Liver (tissue), 4 donors: ENCODE data around the gene CHIT1. TPM values are rescaled to one million over a fixed set of nuclear protein-coding genes. Genes with fewer than 3 reads are reported as not detected.

Experiments
- polyA plus RNA-seq, 2 donors: library from polyadenylated mRNA; stranded (reverse) in 1 of 2; unstranded in 1 of 2; fragments of 200-250 nt in 1 of 2; fragments of >200 nt in 1 of 2; fragmentation: Nextera tagmentation in 1 of 2; extraction: Ambion mirVana in 1 of 2; gene quantifications; one replicate each; pipeline versions ENCODE4 v1.2.1 to v1.2.3, GENCODE V29; 2013 to 2015
- total RNA-seq, 2 donors: library from RNA; depleted of rRNA; stranded (reverse); fragments of >200 nt; gene quantifications; one replicate each; pipeline ENCODE4 v1.2.3, GENCODE V29; 2014
- donor health status: healthy.
- donor health status: healthy.
- donor health status: healthy.

Gene CHIT1
- total and polyA plus RNA-seq, 4 donors, result under 0.01 to 0.07 TPM; not detected in 2

Other genes starting within 250 kb of the CHIT1 start
- 10 to 100 TPM; 46.6 to 48.9 TPM for gene TMEM183A, start 222.3 kb downstream of the CHIT1 start, total RNA-seq
- 10 to 100 TPM; 21.0 to 24.3 TPM for gene TMEM183A, start 222.3 kb downstream of the CHIT1 start, polyA plus RNA-seq
- gene PPFIA4, start 203.2 kb downstream of the CHIT1 start, total RNA-seq, result under 1 TPM; 0.08 to 0.33 TPM
- under 1 TPM; 0.07 to 0.22 TPM for gene PPFIA4, start 203.2 kb downstream of the CHIT1 start, polyA plus RNA-seq
- gene MYOG, start 143.7 kb downstream of the CHIT1 start, total RNA-seq, result not detected
- not detected for gene MYOG, start 143.7 kb downstream of the CHIT1 start, polyA plus RNA-seq
- 1 to 10 TPM in 1 of 2 donors, under 1 TPM in 1; 0.33 to 1.1 TPM for gene ADORA1, start 101.9 kb downstream of the CHIT1 start, total RNA-seq
- gene ADORA1, start 101.9 kb downstream of the CHIT1 start, polyA plus RNA-seq, result under 1 TPM; 0.37 to 0.38 TPM
- gene MYBPH, start 53.8 kb downstream of the CHIT1 start, total RNA-seq, result under 1 TPM in 1 of 2 donors, not detected in 1; 0.09 TPM
- not detected for gene MYBPH, start 53.8 kb downstream of the CHIT1 start, polyA plus RNA-seq
- 10 to 100 TPM in 1 of 2 donors, 1 to 10 TPM in 1; 5.0 to 26.7 TPM for gene CHI3L1, start 43.0 kb downstream of the CHIT1 start, total RNA-seq
- gene CHI3L1, start 43.0 kb downstream of the CHIT1 start, polyA plus RNA-seq, result 10 to 100 TPM in 1 of 2 donors, 1 to 10 TPM in 1; 5.2 to 34.7 TPM
- gene BTG2, start 75.8 kb upstream of the CHIT1 start, total RNA-seq, result 10 to 100 TPM in 1 of 2 donors, 1 to 10 TPM in 1; 4.7 to 52.5 TPM
- 1 to 10 TPM; 3.8 to 4.9 TPM for gene BTG2, start 75.8 kb upstream of the CHIT1 start, polyA plus RNA-seq
- 1 to 10 TPM; 2.1 to 2.7 TPM for gene FMOD, start 121.4 kb upstream of the CHIT1 start, total RNA-seq
- gene FMOD, start 121.4 kb upstream of the CHIT1 start, polyA plus RNA-seq, result 1 to 10 TPM; 1.0 to 7.0 TPM
- 1 to 10 TPM in 1 of 2 donors, under 1 TPM in 1; 0.09 to 2.3 TPM for gene PRELP, start 246.1 kb upstream of the CHIT1 start, total RNA-seq
- gene PRELP, start 246.1 kb upstream of the CHIT1 start, polyA plus RNA-seq, result 1 to 10 TPM; 4.9 to 5.8 TPM